ENCODE data around the gene EEFSEC.

DNA sequence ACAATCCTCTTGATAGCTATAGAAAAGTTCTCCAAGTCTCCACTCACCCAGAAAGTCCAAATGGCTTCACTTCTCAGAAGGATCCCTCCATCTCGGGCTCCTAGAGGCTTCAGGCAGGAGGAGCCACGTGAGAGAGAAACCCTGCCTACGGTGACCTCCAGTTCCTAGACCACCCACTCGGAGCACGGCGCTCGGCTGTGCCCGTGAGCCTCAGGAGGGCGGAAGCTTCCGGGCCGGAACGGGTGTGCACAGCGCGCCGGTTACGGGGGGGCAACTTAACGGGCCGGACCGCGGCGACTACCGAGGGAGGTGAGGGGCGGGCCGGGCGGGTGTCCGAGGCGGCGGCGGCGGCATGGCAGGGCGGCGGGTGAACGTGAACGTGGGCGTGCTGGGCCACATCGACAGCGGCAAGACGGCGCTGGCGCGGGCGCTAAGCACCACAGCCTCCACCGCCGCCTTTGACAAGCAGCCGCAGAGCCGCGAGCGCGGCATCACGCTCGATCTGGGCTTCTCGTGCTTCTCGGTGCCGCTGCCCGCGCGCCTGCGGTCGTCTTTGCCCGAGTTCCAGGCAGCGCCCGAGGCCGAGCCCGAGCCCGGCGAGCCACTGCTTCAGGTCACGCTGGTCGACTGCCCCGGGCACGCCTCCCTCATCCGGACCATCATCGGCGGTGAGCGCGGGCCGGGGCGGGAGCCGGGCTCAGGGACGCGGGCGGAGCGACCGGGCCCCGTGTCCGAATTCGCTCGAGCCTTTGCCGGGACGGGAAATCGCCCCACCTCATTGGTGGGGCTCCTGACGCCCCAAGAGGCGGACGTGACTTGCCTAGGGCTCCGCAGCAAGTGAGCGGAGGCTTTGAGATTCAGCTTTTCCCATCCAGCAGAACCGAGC lies at the start of gene EEFSEC:
- TF ChIP-seq, protein P1, sequence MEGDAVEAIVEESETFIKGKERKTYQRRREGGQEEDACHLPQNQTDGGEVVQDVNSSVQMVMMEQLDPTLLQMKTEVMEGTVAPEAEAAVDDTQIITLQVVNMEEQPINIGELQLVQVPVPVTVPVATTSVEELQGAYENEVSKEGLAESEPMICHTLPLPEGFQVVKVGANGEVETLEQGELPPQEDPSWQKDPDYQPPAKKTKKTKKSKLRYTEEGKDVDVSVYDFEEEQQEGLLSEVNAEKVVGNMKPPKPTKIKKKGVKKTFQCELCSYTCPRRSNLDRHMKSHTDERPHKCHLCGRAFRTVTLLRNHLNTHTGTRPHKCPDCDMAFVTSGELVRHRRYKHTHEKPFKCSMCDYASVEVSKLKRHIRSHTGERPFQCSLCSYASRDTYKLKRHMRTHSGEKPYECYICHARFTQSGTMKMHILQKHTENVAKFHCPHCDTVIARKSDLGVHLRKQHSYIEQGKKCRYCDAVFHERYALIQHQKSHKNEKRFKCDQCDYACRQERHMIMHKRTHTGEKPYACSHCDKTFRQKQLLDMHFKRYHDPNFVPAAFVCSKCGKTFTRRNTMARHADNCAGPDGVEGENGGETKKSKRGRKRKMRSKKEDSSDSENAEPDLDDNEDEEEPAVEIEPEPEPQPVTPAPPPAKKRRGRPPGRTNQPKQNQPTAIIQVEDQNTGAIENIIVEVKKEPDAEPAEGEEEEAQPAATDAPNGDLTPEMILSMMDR (conservative IDR thresholded peaks at IDR 0.05): no peak
- TF ChIP-seq EZH2 (IDR thresholded peaks at IDR 0.05; ENCODE audit: low read depth): no peak
